HEK293 (cell line): ENCODE results near the gene BICRAL.

Source experiments
- CTCF ChIA-PET: fragments of 350-600 bp; formaldehyde crosslinking; extraction: SDS; loops from one replicate; lab custom pipeline; 2021; ENCODE audit warnings: antibody characterized with exemption; lab: Yijun Ruan, JAX
- POLR2A ChIA-PET: fragments of 300-600 bp; formaldehyde crosslinking; extraction: SDS; loops from one replicate; lab custom pipeline; 2020; ENCODE audit warnings: antibody characterized with exemption, inconsistent platforms; lab: Yijun Ruan, JAX
- H3K27ac ChIP-seq: fragments of 200-500 bp; sonication (Bioruptor generic); 2 replicates; pipeline ENCODE4 v1.5.1; 2014; ENCODE audit warnings: low read depth, low read length, control low read depth, inconsistent platforms; ENCODE audit errors: extremely low read depth
- H3K36me3 ChIP-seq, 2 experiments: fragments of 200-500 bp in 1 of 2; sonication (Bioruptor generic) in 1 of 2; 1 replicate in 1 of 2; 2 replicates in 1 of 2; pipeline ENCODE4 v1.5.1; 2014 to 2017; ENCODE audit warnings: inconsistent platforms in 2 of 2, low read length in 2 of 2; ENCODE audit not compliant: control insufficient read depth in 2 of 2, insufficient read depth in 1 of 2
- H3K4me1 ChIP-seq: fragments of 200-500 bp; sonication (Bioruptor generic); 2 replicates; pipeline ENCODE4 v1.5.1; 2014; ENCODE audit warnings: mild to moderate bottlenecking, low read length, inconsistent platforms; ENCODE audit not compliant: control insufficient read depth, insufficient read depth
- H3K4me3 ChIP-seq: 2 replicates; pipeline ENCODE4 v1.5.1; 2011; ENCODE audit warnings: low read depth, mild to moderate bottlenecking, control low read depth, low read length, moderate library complexity
- H3K9me3 ChIP-seq: fragments of 200-500 bp; sonication (Bioruptor generic); 2 replicates; pipeline ENCODE4 v1.5.1; 2014; ENCODE audit warnings: low read depth, low read length, inconsistent platforms; ENCODE audit not compliant: control insufficient read depth, insufficient read depth
- BCL11B ChIP-seq: fragments of 450-650 bp; formaldehyde crosslinking; IDR thresholded peaks from 2 replicates; pipeline ENCODE4 v1.5.1; 2016; ENCODE audit warnings: low read depth, missing biosample characterization, missing genetic modification characterization
- GLIS1 ChIP-seq: fragments of 450-650 bp; formaldehyde crosslinking; IDR thresholded peaks from 2 replicates; pipeline ENCODE4 v1.5.1; 2016; ENCODE audit warnings: missing biosample characterization, missing genetic modification characterization
- MEIS1 ChIP-seq: sonication (generic); formaldehyde crosslinking; IDR thresholded peaks from 2 replicates; pipeline ENCODE4 v1.8.1; 2022; ENCODE audit warnings: missing genetic modification reagents, mild to moderate bottlenecking, borderline replicate concordance
- SALL2 ChIP-seq: fragments of 450-650 bp; formaldehyde crosslinking; IDR thresholded peaks from 2 replicates; pipeline ENCODE4 v1.5.0; 2017; ENCODE audit warnings: missing biosample characterization, mild to moderate bottlenecking, missing genetic modification characterization, borderline replicate concordance
- TCF7L2 ChIP-seq: IDR thresholded peaks from 2 replicates; pipeline ENCODE4 v1.6.1; 2011; ENCODE audit warnings: low read depth, mild to moderate bottlenecking, inconsistent platforms, low read length, moderate library complexity, borderline replicate concordance
- WT1 ChIP-seq: fragments of 450-650 bp; formaldehyde crosslinking; IDR thresholded peaks from 2 replicates; pipeline ENCODE4 v1.5.1; 2016; ENCODE audit warnings: missing biosample characterization, missing genetic modification characterization
- YY1 ChIP-seq: fragments of 450-650 bp; formaldehyde crosslinking; IDR thresholded peaks from 2 replicates; pipeline ENCODE4 v1.5.1; 2018; ENCODE audit warnings: missing biosample characterization, missing genetic modification characterization
- ZNF114 ChIP-seq: fragments of 450-650 bp; formaldehyde crosslinking; IDR thresholded peaks from 2 replicates; pipeline ENCODE4 v1.5.0; 2017; ENCODE audit warnings: missing biosample characterization, missing genetic modification characterization
- ZNF132 ChIP-seq: fragments of 450-650 bp; formaldehyde crosslinking; IDR thresholded peaks from 2 replicates; pipeline ENCODE4 v1.5.1; 2017; ENCODE audit warnings: missing biosample characterization, missing genetic modification characterization, borderline replicate concordance
- ZNF302 ChIP-seq: fragments of 450-650 bp; formaldehyde crosslinking; IDR thresholded peaks from 2 replicates; pipeline ENCODE4 v1.5.1; 2016; ENCODE audit warnings: missing biosample characterization, missing genetic modification characterization, low read depth
- ZNF311 ChIP-seq: fragments of 450-650 bp; formaldehyde crosslinking; IDR thresholded peaks from 2 replicates; pipeline ENCODE4 v1.5.1; 2017; ENCODE audit warnings: missing biosample characterization, missing genetic modification characterization, borderline replicate concordance
- ZNF416 ChIP-seq: fragments of 450-650 bp; formaldehyde crosslinking; IDR thresholded peaks from 2 replicates; pipeline ENCODE4 v1.5.1; 2016; ENCODE audit warnings: missing biosample characterization, missing genetic modification characterization
- ZNF48 ChIP-seq: fragments of 450-650 bp; formaldehyde crosslinking; IDR thresholded peaks from 2 replicates; pipeline ENCODE4 v1.5.1; 2016; ENCODE audit warnings: missing biosample characterization, missing genetic modification characterization
- ZNF571 ChIP-seq: fragments of 450-650 bp; formaldehyde crosslinking; IDR thresholded peaks from 2 replicates; pipeline ENCODE4 v1.5.0; 2017; ENCODE audit warnings: missing biosample characterization, missing genetic modification characterization
- ZNF768 ChIP-seq: fragments of 450-650 bp; formaldehyde crosslinking; IDR thresholded peaks from 2 replicates; pipeline ENCODE4 v1.5.1; 2018; ENCODE audit warnings: missing biosample characterization, mild to moderate bottlenecking, missing genetic modification characterization
- TF ChIP-seq, protein P1 (sequence below): fragments of 450-650 bp; formaldehyde crosslinking; IDR thresholded peaks from 2 replicates; pipeline ENCODE4 v1.5.1; 2016; ENCODE audit warnings: missing biosample characterization, missing genetic modification characterization
- TF ChIP-seq, protein P2 (sequence below): fragments of 450-650 bp; formaldehyde crosslinking; IDR thresholded peaks from 2 replicates; pipeline ENCODE4 v1.5.1; 2016; ENCODE audit warnings: missing biosample characterization, missing genetic modification characterization, borderline replicate concordance
- TF ChIP-seq, protein P3 (sequence below): fragments of 450-650 bp; formaldehyde crosslinking; IDR thresholded peaks from 2 replicates; pipeline ENCODE4 v1.5.1; 2017; ENCODE audit warnings: missing biosample characterization, missing genetic modification characterization
- TF ChIP-seq, protein P4 (sequence below): fragments of 450-650 bp; IDR thresholded peaks from 2 replicates; pipeline ENCODE4 v1.5.1; 2018; ENCODE audit warnings: missing biosample characterization, missing genetic modification characterization

BICRAL gene

DNA sequence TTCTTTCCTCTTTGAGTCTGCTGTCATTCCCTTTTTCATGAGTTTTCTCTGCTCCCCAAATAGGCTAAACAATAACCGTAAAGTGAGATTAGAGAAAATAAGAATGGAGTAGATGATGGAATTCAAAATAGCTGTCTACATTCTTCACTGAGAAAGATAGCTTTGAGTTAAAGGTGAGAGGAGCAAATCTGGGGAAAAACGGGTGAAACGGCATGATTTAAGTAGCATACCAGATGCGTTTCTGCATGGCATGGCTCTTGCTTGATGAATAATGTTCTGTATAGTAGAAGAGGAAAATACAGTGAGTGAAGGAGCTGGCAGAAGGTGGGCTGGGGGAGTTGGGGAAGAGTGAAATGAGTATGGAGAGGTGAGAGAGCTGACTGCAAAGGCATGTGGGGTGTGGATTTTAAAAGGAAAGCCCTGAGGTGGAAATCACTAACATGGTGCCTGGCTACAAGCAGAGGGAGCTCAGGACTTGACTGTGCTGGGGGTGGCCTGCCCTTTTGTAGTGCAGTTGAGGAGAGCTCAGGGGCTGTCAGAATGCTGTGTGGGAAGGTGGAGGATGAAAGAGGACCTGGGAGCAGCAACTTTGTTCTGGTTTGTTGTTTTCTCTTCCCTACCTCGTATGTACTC, 8.8 kb downstream of the BICRAL start (continued):
- no peak for TF ChIP-seq ZNF132 (tag by site-specific recombination)

DNA sequence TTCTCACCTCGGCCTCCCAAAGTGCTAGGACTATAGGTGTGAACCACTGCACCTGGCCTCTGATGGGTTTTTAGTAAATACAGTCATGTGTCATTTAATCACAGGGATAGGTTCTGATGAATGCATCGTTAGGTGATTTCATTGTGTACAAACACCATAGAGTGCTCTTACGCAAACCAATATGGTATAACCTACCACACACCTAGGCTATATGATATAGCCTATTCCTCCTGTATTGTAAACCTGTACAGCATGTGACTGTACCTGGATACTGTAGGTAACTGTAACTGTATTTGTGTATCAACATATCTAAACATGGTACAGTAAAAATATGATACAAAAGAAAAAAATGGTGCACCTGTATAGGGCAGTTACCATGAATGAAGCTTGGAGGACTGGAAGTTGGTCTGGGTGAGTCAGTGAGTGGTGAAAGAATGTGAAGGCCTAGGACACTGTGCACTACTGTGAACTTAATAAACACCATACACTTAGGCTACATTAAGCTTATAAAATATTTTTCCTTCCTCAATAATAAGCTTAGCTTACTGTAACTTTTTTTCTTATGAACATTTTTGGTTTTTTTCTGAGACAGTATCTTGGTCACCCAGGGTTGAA, 10.0 kb downstream of the BICRAL start:
- H3K36me3 ChIP-seq, result no peaks in the 10 kb centered on the region; a peak in 1 of 3 replicates
- H3K9me3 ChIP-seq, result no peaks in the 10 kb centered on the region
- no peak overlapping the region for H3K27ac ChIP-seq
- ChIA-PET CTCF (interaction anchor here (0.6 kb wide), 2 partner anchors 16 to 576 kb away, joined by 3 to 4 read pairs; no protein-coding TSS in a partner anchor), POLR2A (interaction anchor here (0.8 to 16.3 kb wide), 7 partner anchors 9 to 141 kb away, joined by 3 to 316 read pairs (median 5); partner anchors contain the start of gene TBCC)
- H3K4me3 ChIP-seq, result no peak overlapping the region
- peaks cover 14% of the 10 kb centered on the region for H3K4me1 ChIP-seq
- TF ChIP-seq ZNF768 (tag by site-specific recombination) (no peak), SALL2 (tag by site-specific recombination) (no peak), YY1 (no peak), MEIS1 (CRISPR knock-in tag) (no peak), GLIS1 (tag by site-specific recombination) (no peak), ZNF571 (tag by site-specific recombination) (no peak), ZNF416 (tag by site-specific recombination) (no peak), ZNF311 (tag by site-specific recombination) (no peak), WT1 (no peak), ZNF114 (tag by site-specific recombination) (no peak), BCL11B (tag by site-specific recombination) (no peak), TCF7L2 (no peak), ZNF48 (no peak), ZNF302 (tag by site-specific recombination) (no peak)
- TF ChIP-seq, protein P1, sequence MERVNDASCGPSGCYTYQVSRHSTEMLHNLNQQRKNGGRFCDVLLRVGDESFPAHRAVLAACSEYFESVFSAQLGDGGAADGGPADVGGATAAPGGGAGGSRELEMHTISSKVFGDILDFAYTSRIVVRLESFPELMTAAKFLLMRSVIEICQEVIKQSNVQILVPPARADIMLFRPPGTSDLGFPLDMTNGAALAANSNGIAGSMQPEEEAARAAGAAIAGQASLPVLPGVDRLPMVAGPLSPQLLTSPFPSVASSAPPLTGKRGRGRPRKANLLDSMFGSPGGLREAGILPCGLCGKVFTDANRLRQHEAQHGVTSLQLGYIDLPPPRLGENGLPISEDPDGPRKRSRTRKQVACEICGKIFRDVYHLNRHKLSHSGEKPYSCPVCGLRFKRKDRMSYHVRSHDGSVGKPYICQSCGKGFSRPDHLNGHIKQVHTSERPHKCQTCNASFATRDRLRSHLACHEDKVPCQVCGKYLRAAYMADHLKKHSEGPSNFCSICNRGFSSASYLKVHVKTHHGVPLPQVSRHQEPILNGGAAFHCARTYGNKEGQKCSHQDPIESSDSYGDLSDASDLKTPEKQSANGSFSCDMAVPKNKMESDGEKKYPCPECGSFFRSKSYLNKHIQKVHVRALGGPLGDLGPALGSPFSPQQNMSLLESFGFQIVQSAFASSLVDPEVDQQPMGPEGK (tag by site-specific recombination), result no peak
- TF ChIP-seq, protein P2, sequence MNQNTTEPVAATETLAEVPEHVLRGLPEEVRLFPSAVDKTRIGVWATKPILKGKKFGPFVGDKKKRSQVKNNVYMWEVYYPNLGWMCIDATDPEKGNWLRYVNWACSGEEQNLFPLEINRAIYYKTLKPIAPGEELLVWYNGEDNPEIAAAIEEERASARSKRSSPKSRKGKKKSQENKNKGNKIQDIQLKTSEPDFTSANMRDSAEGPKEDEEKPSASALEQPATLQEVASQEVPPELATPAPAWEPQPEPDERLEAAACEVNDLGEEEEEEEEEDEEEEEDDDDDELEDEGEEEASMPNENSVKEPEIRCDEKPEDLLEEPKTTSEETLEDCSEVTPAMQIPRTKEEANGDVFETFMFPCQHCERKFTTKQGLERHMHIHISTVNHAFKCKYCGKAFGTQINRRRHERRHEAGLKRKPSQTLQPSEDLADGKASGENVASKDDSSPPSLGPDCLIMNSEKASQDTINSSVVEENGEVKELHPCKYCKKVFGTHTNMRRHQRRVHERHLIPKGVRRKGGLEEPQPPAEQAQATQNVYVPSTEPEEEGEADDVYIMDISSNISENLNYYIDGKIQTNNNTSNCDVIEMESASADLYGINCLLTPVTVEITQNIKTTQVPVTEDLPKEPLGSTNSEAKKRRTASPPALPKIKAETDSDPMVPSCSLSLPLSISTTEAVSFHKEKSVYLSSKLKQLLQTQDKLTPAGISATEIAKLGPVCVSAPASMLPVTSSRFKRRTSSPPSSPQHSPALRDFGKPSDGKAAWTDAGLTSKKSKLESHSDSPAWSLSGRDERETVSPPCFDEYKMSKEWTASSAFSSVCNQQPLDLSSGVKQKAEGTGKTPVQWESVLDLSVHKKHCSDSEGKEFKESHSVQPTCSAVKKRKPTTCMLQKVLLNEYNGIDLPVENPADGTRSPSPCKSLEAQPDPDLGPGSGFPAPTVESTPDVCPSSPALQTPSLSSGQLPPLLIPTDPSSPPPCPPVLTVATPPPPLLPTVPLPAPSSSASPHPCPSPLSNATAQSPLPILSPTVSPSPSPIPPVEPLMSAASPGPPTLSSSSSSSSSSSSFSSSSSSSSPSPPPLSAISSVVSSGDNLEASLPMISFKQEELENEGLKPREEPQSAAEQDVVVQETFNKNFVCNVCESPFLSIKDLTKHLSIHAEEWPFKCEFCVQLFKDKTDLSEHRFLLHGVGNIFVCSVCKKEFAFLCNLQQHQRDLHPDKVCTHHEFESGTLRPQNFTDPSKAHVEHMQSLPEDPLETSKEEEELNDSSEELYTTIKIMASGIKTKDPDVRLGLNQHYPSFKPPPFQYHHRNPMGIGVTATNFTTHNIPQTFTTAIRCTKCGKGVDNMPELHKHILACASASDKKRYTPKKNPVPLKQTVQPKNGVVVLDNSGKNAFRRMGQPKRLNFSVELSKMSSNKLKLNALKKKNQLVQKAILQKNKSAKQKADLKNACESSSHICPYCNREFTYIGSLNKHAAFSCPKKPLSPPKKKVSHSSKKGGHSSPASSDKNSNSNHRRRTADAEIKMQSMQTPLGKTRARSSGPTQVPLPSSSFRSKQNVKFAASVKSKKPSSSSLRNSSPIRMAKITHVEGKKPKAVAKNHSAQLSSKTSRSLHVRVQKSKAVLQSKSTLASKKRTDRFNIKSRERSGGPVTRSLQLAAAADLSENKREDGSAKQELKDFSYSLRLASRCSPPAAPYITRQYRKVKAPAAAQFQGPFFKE (tag by site-specific recombination), result no peak
- TF ChIP-seq, protein P3, sequence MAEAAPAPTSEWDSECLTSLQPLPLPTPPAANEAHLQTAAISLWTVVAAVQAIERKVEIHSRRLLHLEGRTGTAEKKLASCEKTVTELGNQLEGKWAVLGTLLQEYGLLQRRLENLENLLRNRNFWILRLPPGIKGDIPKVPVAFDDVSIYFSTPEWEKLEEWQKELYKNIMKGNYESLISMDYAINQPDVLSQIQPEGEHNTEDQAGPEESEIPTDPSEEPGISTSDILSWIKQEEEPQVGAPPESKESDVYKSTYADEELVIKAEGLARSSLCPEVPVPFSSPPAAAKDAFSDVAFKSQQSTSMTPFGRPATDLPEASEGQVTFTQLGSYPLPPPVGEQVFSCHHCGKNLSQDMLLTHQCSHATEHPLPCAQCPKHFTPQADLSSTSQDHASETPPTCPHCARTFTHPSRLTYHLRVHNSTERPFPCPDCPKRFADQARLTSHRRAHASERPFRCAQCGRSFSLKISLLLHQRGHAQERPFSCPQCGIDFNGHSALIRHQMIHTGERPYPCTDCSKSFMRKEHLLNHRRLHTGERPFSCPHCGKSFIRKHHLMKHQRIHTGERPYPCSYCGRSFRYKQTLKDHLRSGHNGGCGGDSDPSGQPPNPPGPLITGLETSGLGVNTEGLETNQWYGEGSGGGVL (tag by site-specific recombination), result no peak
- TF ChIP-seq, protein P4, sequence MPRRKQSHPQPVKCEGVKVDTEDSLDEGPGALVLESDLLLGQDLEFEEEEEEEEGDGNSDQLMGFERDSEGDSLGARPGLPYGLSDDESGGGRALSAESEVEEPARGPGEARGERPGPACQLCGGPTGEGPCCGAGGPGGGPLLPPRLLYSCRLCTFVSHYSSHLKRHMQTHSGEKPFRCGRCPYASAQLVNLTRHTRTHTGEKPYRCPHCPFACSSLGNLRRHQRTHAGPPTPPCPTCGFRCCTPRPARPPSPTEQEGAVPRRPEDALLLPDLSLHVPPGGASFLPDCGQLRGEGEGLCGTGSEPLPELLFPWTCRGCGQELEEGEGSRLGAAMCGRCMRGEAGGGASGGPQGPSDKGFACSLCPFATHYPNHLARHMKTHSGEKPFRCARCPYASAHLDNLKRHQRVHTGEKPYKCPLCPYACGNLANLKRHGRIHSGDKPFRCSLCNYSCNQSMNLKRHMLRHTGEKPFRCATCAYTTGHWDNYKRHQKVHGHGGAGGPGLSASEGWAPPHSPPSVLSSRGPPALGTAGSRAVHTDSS (tag by site-specific recombination), result no peak
